AG04450 (cell line): Measurements from ENCODE around the gene KAT14. TPM values are rescaled to one million over a fixed set of nuclear protein-coding genes. Genes with fewer than 3 reads are reported as not detected.

Source experiments
- CTCF ChIA-PET: fragments of 300-600, 350-600 bp; formaldehyde crosslinking; extraction: SDS; loops from one replicate; lab custom pipeline; 2022; ENCODE audit warnings: antibody characterized with exemption, inconsistent platforms; lab: Charles Lee
- POLR2A ChIA-PET: fragments of 350-600 bp; formaldehyde crosslinking; extraction: SDS; loops from one replicate; lab custom pipeline; 2021; ENCODE audit warnings: antibody characterized with exemption, inconsistent platforms; lab: Yijun Ruan, JAX
- DNase-seq: peaks from one replicate; pipeline ENCODE4 v3.0.0-alpha.2; 2011; ENCODE audit warnings: low read depth, low spot score
- H3K27ac ChIP-seq: one replicate; pipeline ENCODE4 v1.5.1; 2012; ENCODE audit warnings: low read depth, low read length, control low read depth
- H3K27me3 ChIP-seq: one replicate; pipeline ENCODE4 v1.6.0; 2012; ENCODE audit warnings: low read length; ENCODE audit not compliant: control insufficient read depth, insufficient read depth
- H3K4me3 ChIP-seq: 2 replicates; pipeline ENCODE4 v1.5.1; 2011; ENCODE audit warnings: mild to moderate bottlenecking, low read depth, low read length, control low read depth
- H3K9me3 ChIP-seq: 2 replicates; pipeline ENCODE4 v1.5.1; 2012; ENCODE audit warnings: low read length; ENCODE audit not compliant: control insufficient read depth, insufficient read depth
- polyA plus RNA-seq: library from polyadenylated mRNA; depleted of rRNA; stranded (reverse); fragments of >200 nt; gene quantifications from 2 replicates; pipeline ENCODE4 v1.2.3, GENCODE V29; 2011
- TF ChIP-seq, protein P1 (sequence below): IDR thresholded peaks from 2 replicates; pipeline ENCODE4 v1.5.1; 2011; ENCODE audit warnings: low read depth, low read length, control low read depth, inconsistent platforms

KAT14 gene
- polyA plus RNA-seq, 1 experiment: 12.2 TPM

DNA sequence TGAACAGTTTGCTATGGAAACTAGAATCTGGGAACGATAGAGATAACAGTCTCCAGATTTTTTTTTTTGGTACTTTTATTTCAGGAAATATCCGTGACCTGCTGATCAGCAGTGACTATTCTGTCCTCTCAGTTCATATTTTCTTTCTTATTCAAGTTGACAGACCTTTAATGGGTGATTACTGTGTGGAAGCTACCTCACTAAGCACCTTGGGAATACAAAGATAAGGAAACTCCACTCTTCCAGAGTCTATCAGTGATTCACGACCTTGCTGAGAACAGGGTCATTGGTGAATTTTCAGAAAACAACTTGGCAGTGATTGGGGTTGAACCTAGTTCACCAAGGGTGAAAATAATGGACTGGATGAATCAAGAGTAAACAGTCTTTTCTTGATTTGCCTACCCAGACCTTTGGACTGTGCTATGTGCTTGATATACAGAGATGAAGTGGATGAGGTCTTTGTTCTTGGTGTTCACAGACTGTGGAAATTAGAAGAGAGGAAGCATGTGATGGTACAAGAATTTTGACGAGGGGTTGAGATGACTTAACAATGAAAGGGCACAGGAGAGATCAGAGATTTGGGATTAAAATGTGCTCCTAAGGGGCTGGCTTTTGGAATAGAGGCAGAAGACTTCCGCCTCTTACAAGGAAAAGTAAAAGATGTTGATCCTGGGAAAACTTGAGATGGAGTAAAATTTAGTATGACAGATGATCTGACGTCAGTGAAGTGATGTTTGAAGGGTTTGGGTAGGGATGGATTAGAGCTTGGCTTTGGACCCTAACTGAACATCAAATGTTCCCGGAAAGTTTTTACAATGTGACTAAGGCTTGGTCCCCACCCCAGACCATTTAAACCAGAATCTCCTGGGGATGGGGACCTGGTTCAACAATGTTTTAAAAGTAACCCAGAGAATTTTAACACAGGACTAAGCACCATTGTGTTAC is 1.2 kb downstream of the KAT14 start:
- TF ChIP-seq, protein P1, sequence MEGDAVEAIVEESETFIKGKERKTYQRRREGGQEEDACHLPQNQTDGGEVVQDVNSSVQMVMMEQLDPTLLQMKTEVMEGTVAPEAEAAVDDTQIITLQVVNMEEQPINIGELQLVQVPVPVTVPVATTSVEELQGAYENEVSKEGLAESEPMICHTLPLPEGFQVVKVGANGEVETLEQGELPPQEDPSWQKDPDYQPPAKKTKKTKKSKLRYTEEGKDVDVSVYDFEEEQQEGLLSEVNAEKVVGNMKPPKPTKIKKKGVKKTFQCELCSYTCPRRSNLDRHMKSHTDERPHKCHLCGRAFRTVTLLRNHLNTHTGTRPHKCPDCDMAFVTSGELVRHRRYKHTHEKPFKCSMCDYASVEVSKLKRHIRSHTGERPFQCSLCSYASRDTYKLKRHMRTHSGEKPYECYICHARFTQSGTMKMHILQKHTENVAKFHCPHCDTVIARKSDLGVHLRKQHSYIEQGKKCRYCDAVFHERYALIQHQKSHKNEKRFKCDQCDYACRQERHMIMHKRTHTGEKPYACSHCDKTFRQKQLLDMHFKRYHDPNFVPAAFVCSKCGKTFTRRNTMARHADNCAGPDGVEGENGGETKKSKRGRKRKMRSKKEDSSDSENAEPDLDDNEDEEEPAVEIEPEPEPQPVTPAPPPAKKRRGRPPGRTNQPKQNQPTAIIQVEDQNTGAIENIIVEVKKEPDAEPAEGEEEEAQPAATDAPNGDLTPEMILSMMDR: no peak
- no peak for DNase-seq
- no peaks in the 10 kb centered on the region for H3K9me3 ChIP-seq
- H3K27ac ChIP-seq: no peak overlapping the region
- POLR2A ChIA-PET: interaction anchor here (0.5 to 1.2 kb wide), 4 partner anchors 18 to 450 kb away, joined by 3 to 7 read pairs (median 3); partner anchors contain the start of gene ZNF133
- peak overlapping the region; percentile 89 for H3K4me3 ChIP-seq
- peaks cover 4% of the 10 kb centered on the region for H3K27me3 ChIP-seq
- CTCF ChIA-PET: no interaction called here

DNA sequence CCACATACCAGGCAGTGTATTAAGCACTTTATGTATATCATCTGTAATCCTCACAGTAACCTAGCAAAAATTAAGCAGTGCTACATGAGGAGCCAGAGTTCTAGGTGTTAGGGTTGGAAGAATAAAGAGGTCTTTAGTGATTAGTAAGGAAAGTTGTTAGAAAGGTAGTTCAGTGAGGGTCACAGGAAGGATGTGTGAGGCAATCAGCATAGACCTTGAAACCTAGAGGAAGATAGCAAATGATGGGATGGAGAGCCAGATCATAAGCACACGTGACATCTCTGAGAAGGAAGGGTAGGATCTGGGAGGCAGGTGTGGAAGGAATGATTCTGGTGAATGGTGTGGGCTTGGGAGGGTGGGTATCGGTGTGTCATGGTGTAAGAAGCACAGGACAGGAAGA is 2.2 kb downstream of the KAT14 start:
- no peaks in the 10 kb centered on the region for H3K27me3 ChIP-seq
- DNase-seq: no peak
- CTCF ChIA-PET: no interaction called here
- POLR2A ChIA-PET: no interaction called here
- TF ChIP-seq, protein P1: no peak
- H3K4me3 ChIP-seq: no peak overlapping the region
- H3K27ac ChIP-seq: no peak overlapping the region
- H3K9me3 ChIP-seq: no peaks in the 10 kb centered on the region

DNA sequence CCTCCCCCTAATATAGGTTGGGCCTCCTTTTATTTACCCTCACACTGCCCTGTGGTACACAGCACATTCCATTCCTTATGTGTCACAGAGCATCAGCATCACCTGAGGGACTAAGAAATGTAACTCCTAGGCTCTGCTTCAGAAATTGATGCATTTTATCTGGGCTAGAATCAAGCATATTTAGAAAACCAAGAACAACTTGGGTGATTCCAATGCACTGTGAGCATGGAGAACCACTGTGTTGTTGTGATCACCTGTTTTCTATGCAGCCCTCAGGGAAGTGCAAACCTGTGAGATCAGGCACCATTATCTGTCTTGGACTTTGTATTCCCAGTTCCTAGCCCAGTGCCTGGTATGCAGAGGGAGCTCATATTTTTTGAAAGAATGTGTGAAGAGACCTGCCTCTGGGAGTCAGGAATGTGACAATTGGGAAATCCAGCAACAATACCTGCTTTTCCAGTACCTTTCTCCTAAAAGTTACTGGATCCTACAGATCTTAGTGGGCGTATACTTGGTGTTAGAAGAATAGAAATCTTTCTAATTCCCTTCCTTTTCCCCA is 7.0 kb downstream of the KAT14 start:
- Histone ChIP-seq H3K27ac (no peak overlapping the region), H3K27me3 (no peaks in the 10 kb centered on the region), H3K9me3 (no peaks in the 10 kb centered on the region), H3K4me3 (no peak overlapping the region)
- CTCF ChIA-PET: no interaction called here
- POLR2A ChIA-PET: no interaction called here
- no peak for DNase-seq
- TF ChIP-seq, protein P1: no peak

DNA sequence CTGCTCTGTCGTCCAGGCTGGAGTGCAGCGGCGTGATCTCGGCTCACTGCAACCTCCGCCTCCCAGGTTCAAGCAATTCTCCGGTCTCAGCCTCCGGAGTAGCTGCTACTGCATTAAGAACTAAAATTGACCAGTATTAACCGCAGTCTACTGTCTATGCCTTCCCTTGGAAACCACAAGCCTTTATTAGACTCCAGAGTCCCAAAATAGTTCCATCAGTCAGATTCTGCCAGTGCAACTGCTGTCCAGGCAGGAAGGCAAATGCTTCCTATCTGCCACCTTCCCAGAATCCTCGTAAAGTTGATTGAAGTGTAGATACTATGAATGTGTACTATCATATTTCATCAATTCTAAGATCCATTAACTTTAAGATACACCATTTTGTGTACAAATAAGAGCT is 16.7 kb downstream of the KAT14 start:
- ChIA-PET CTCF (interaction anchor here (1.6 kb wide), 1 partner anchor 122 kb away, joined by 5 read pairs; no protein-coding TSS in a partner anchor), POLR2A (no interaction called here)
- Histone ChIP-seq H3K4me3 (no peak overlapping the region), H3K9me3 (no peaks in the 10 kb centered on the region), H3K27ac (no peak overlapping the region), H3K27me3 (no peaks in the 10 kb centered on the region)
- DNase-seq: no peak
- TF ChIP-seq, protein P1: no peak

DNA sequence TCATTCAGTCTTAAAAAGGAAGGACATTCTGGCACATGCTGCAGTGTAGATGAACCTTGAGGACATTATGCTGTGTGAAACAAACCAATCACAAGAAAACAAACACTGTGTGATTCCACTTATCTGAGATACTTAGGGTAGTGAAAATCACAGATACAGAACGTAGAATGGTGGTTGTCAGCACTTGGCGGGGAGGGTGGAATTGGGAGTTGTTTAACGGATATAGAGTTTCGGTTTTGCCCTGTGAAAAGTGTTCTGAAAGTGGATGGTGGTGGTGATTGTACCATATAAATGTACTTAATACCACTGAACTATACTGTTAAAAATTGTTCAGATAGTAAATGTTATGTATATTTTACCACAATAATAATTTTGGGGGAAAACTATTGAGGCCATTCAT is 18.4 kb downstream of the KAT14 start:
- TF ChIP-seq, protein P1: no peak
- Histone ChIP-seq H3K27ac (no peak overlapping the region), H3K9me3 (no peaks in the 10 kb centered on the region), H3K4me3 (no peak overlapping the region), H3K27me3 (no peaks in the 10 kb centered on the region)
- ChIA-PET CTCF (no interaction called here), POLR2A (no interaction called here)
- DNase-seq: no peak
